ENCODE results near the gene SNRPN.

GRCh38 chr15:24924621-24925020 lies 30.2 kb upstream of the SNRPN start:
- TF ChIP-seq CTCF (IDR thresholded peaks at IDR 0.05) = no peak
- no peak for TF ChIP-seq POLR2A (IDR thresholded peaks at IDR 0.05)

Data from right lobe of liver (tissue), 4 donors.